MV-4-11 (cell line): Measurements from ENCODE around the gene TBC1D1.
A peak's percentile ranks its signal among the peaks of the same experiment; 100 is the strongest.

Experiments
- DNase-seq: peaks from one replicate; lab custom pipeline; 2025; lab: John Stamatoyannopoulos, UW

The TBC1D1 gene

GRCh38 chr4:38169524-38169923, 278.6 kb downstream of the TBC1D1 start:
- DNase-seq, result no peak

DNA sequence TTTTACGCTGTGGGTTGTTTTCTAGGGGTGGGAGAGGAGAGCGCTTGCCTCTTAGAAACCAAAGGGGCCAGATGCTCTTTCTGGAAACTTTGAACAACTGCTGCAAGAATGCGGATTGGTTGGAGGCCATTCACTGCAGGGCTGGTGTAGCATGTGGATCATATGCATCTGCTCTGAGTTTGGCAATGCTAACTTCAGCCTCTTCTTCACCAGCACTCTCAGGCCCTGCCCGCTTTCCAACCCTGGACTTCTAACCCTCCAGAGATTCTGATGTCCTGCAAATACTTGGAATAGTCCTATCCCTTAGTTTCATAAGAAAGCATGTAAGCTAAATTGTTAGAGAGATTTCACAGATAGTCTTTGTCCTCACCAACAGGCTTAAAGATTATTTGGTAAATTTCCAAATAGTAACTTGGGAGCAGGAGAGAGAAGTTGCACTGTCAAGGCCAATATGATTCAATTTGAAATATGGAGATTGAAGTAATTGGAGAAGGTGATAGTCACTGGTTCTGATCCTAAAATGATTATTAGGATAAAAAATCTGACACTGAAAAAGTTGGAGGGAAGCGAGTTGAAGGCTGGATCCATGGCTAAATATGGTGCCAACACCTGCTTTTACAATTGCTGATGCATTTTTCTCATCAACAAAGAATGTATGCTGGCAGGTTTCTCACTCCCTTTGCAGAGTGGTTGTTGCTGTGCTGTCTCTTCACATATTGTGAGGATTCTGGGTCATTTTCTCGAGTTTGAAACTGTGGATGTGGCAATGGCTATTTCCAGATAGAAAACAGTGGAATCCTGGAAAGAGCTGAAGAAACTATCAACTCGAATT, 279.7 kb downstream of the TBC1D1 start:
- DNase-seq, result no peak

DNA sequence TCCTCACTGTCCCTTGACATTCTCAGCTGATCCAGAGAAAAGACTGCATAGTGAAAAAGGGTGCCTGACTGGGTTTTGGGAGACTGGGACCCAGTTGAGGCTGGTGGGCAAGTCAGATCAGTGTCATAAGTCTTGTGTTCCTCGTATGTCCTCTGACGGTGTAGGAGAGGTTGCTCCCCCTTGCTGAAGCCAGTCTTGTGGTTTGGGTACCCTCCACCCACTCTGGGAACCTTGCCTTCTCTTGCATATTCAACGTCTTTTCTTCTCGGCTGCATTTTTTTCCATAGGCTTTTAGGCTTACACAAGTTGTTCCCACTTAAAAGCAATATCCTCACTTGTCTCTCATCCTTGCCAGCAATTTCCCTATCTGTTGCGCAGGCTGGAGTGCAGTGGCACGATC, 281.2 kb downstream of the TBC1D1 start:
- DNase-seq, result no peak

GRCh38 chr4:38173935-38174518, 283.1 kb downstream of the TBC1D1 start:
- no peak for DNase-seq

- peak; percentile 94 for DNase-seq
Observed at GRCh38 chr4:38174801-38175200, 283.9 kb downstream of the TBC1D1 start.

GRCh38 chr4:38176165-38176564, 285.3 kb downstream of the TBC1D1 start:
- peak; percentile 41 for DNase-seq

- DNase-seq, result peak; percentile 68
Observed at GRCh38 chr4:38177035-38177546, 286.2 kb downstream of the TBC1D1 start.

GRCh38 chr4:38177641-38178391, 286.9 kb downstream of the TBC1D1 start:
- peak; percentile 51 for DNase-seq

- no peak for DNase-seq
Observed at GRCh38 chr4:38178392-38178995, 287.6 kb downstream of the TBC1D1 start.

GRCh38 chr4:38179690-38180377, 288.9 kb downstream of the TBC1D1 start:
- DNase-seq, result peak; percentile 48

- no peak for DNase-seq
Observed at GRCh38 chr4:38180456-38180855, 289.6 kb downstream of the TBC1D1 start.

GRCh38 chr4:38181286-38181685, 290.4 kb downstream of the TBC1D1 start:
- no peak for DNase-seq

DNA sequence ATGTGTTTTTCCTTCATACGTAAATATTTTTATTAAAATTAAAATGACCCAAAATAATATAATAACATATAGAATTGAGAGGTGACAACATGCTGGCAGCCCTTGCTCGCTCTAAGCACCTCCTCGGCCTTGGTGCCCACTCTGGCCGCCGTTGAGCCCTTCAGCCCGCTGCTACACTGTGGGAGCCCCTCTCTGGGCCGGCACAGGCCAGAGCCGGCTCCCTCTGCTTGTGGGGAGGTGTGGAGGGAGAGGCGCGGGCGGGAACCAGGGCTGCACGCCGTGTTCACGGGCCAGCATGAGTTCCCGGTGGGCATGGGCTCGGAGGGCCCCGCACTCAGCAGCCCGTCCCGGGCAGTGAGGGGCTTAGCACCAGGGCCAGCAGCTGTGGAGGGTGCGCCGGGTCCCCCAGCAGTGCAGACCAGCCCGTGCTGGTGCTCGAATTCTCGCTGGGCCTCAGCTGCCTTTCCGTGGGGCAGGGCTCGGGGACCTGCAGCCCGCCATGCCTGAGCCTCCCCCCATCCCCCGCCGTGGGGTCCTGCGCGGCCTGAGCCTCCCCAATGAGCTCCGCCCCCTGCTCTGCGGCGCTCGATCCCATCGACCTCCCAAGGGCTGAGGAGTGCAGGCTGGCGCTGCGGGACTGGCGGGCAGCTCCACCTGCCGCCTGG, 291.6 kb downstream of the TBC1D1 start:
- DNase-seq, result no peak

DNA sequence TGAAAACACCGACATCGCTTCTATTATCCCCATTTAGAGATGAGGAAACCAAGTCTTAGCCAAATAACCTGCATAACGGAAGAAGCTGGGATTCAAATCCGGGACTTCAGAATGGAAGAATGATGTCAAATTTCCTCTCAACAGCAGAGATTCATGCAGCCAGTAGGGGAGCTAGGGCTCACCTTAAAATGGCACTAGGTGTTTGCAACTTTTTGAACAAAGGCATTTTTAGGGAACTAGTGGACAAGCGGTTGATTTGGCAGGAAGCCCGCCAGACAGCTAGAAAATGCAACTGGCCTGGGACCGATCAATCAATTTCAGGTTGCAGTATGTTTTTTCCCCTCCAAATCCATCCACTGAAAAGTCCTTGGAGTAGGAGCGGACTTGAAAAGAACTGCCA, 293.5 kb downstream of the TBC1D1 start:
- no peak for DNase-seq

GRCh38 chr4:38185406-38186144, 294.7 kb downstream of the TBC1D1 start:
- DNase-seq, result no peak

- no peak for DNase-seq
Observed at GRCh38 chr4:38188136-38188535, 297.3 kb downstream of the TBC1D1 start.

GRCh38 chr4:38188631-38189101, 297.8 kb downstream of the TBC1D1 start:
- no peak for DNase-seq
